ENCODE results near the gene ATP6V1G2.

DNA sequence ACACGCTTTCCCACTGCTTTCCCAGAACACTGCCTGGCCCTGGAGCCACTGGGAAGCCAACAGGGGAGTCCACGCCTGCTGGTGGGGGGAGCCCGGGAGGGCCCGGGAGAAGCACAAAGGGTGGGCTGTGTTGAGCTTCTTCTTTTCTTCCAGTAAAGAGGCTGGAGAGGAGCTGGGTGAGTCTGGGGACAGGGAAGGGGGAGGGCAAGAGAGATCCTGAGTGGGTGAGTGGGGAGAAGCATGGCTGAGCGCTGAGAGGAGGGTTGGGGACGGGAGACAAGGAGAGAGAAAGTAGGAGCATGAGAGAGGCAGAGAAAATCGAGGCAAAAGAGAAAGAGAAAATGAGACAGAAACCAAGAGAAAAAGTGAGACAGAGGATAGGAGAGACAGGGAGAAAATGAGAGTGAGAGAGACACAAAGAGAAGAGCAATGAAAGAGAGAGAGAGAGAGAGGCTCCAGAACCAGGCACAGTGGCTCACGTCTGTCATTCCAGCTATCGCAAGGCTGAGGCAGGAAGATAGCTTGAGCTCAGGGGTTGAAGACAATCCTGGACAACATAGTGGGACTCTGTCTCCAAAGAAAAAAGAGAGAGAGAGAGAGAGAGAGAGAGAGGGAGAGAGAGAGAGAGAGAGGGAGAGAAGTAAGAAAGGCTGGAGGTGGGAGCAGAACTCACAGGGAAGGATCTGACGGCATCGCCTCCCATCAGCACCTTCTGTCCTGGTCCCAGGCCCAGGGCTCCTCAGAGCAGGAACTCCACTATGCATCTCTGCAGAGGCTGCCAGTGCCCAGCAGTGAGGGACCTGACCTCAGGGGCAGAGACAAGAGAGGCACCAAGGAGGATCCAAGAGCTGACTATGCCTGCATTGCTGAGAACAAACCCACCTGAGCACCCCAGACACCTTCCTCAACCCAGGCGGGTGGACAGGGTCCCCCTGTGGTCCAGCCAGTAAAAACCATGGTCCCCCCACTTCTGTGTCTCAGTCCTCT lies 41.7 kb upstream of the ATP6V1G2 start:
- TF ChIP-seq, protein P1, sequence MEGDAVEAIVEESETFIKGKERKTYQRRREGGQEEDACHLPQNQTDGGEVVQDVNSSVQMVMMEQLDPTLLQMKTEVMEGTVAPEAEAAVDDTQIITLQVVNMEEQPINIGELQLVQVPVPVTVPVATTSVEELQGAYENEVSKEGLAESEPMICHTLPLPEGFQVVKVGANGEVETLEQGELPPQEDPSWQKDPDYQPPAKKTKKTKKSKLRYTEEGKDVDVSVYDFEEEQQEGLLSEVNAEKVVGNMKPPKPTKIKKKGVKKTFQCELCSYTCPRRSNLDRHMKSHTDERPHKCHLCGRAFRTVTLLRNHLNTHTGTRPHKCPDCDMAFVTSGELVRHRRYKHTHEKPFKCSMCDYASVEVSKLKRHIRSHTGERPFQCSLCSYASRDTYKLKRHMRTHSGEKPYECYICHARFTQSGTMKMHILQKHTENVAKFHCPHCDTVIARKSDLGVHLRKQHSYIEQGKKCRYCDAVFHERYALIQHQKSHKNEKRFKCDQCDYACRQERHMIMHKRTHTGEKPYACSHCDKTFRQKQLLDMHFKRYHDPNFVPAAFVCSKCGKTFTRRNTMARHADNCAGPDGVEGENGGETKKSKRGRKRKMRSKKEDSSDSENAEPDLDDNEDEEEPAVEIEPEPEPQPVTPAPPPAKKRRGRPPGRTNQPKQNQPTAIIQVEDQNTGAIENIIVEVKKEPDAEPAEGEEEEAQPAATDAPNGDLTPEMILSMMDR (IDR thresholded peaks at IDR 0.05) = no peak
- TF ChIP-seq POLR2A (IDR thresholded peaks at IDR 0.05) = no peak

All from body of pancreas (tissue), 4 donors.